Sigmoid colon (tissue), 7 donors: ENCODE data around the gene IAH1. TPM values are rescaled to one million over a fixed set of nuclear protein-coding genes. Genes with fewer than 3 reads are reported as not detected.

Source experiments
- DNase-seq: peaks from one replicate; pipeline ENCODE4 v3.0.0-alpha.2; 2019
- H3K27ac ChIP-seq, 4 donors: fragments of 200-600 bp; sonication (generic); one replicate each; pipeline ENCODE4 v1.5.1; 2016 to 2019; ENCODE audit warnings: mild to moderate bottlenecking in 1 of 4
- H3K27me3 ChIP-seq, 3 donors: fragments of 200-600 bp; sonication (generic); one replicate each; pipeline ENCODE4 v1.5.1; 2019; ENCODE audit warnings: mild to moderate bottlenecking in 1 of 3
- H3K36me3 ChIP-seq, 4 donors: fragments of 200-600 bp; sonication (generic); one replicate each; pipeline ENCODE4 v1.5.1; 2016 to 2019
- H3K4me1 ChIP-seq, 4 donors: fragments of 200-600 bp; sonication (generic); one replicate each; pipeline ENCODE4 v1.5.1; 2017 to 2019
- H3K4me3 ChIP-seq, 4 donors: fragments of 200-600 bp; sonication (generic); one replicate each; pipeline ENCODE4 v1.5.1; 2017 to 2019; ENCODE audit warnings: mild to moderate bottlenecking in 2 of 4, moderate library complexity in 1 of 4
- H3K9me3 ChIP-seq, 4 donors: fragments of 200-600 bp in 3 of 4; sonication (generic) in 3 of 4; one replicate each; pipeline versions ENCODE4 v1.5.1 to v1.6.1; 2013 to 2019
- CTCF ChIP-seq, 4 experiments: fragments of 450-650 bp in 3 of 4; fragments of 200-600 bp in 1 of 4; IDR thresholded peaks; one replicate each; pipeline ENCODE4 v1.5.1; 2016 to 2019; ENCODE audit warnings: antibody characterized with exemption in 4 of 4, mild to moderate bottlenecking in 3 of 4, moderate library complexity in 2 of 4
- EP300 ChIP-seq, 4 donors: sonication (generic); formaldehyde crosslinking; IDR thresholded peaks; one replicate each; pipeline ENCODE4 v1.6.1; 2017; ENCODE audit warnings: antibody characterized with exemption in 4 of 4
- POLR2A ChIP-seq, 2 donors: fragments of 450-650 bp; IDR thresholded peaks; one replicate each; pipeline ENCODE4 v1.6.1; 2016; ENCODE audit warnings: antibody characterized with exemption in 2 of 2, mild to moderate bottlenecking in 2 of 2, moderate library complexity in 2 of 2
- POLR2AphosphoS5 ChIP-seq, 4 donors: sonication (generic); formaldehyde crosslinking; IDR thresholded peaks; one replicate each; pipeline ENCODE4 v1.6.1; 2017; ENCODE audit warnings: antibody characterized with exemption in 4 of 4
- WGBS, 2 donors: extraction: QIAGEN DNeasy Blood & Tissue Kit; methylation state at CpG; one replicate each; pipeline ENCODE4 v1.1.7; 2013; 5-methylcytosine and 5-hydroxymethylcytosine counted together
- intact Hi-C: fragments of 100-400 bp; cut with DNase I; formaldehyde crosslinking; loops from one replicate; pipeline ENCODE4 v1.15.1; 2023
- polyA plus RNA-seq, 3 donors: library from polyadenylated mRNA; stranded (reverse); fragments of 200-250 nt; gene quantifications; one replicate each; pipeline ENCODE4 v1.2.3, GENCODE V29; 2013
- total RNA-seq, 4 donors: library from RNA; depleted of rRNA; stranded (reverse); fragments of >200 nt; gene quantifications; one replicate each; pipeline ENCODE4 v1.1.0, GENCODE V29; 2016
- donor health status: healthy with polysubstance abuse.
- donor health status: Bipolar disorder and iron deficiency.
- donor health status: healthy.

The IAH1 gene
- total and polyA plus RNA-seq, 7 donors = 46.3 to 94.9 (median 73.8) TPM

DNA sequence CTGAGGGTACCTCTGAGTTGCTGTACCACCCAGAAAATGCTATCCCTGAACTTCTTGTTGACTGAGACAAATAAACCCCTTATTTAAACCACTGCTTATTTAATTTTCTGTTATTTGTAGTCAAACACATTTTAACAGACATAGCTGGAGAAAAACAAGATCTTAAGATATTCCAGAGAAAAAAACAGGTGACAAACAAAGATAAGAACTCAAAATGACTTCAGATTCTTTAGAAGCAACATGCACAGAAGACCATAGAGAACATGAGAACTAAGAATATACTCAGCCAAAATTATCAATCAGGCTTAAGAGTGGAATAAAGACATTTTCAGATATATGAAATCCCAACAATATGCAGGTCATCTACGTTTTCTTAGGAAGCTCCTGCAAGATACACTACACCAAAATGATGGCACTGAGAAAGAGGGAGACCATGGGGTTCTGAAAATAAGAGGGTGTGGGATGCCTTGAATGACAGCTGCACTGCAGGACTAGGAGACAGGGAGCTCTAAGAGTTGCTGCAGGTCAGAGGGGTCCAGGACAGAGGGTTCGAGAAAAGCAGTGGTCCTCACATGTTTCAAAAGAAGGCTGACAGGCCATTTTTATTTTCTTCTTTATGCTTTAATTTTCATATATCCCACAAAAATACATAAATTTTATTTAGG lies 42.9 kb downstream of the IAH1 start:
- intact Hi-C loops = no loop called here
- no peaks in the 10 kb centered on the region for H3K4me1 ChIP-seq
- TF ChIP-seq CTCF (IDR thresholded peaks at IDR 0.05) (no peak), EP300 (IDR thresholded peaks at IDR 0.05) (no peak), POLR2AphosphoS5 (IDR thresholded peaks at IDR 0.05) (no peak), POLR2A (IDR thresholded peaks at IDR 0.05) (no peak)
- H3K9me3 ChIP-seq = no peaks in the 10 kb centered on the region
- H3K27ac ChIP-seq = no peak overlapping the region
- no peak overlapping the region for H3K4me3 ChIP-seq
- DNase-seq = no peak
- no peaks in the 10 kb centered on the region for H3K27me3 ChIP-seq
- WGBS, 2 donors = 66 to 97% methylated on average over 2 of the region's 2 CpGs
- H3K36me3 ChIP-seq = peaks cover 0 to 84% (median 4%) of the 10 kb centered on the region in 4 donors

GRCh38 chr2:9518163-9518562 lies 43.8 kb downstream of the IAH1 start:
- no peak for DNase-seq
- no peak overlapping the region for H3K4me3 ChIP-seq
- no peak overlapping the region for H3K27ac ChIP-seq
- H3K9me3 ChIP-seq = no peaks in the 10 kb centered on the region
- peaks cover 0 to 81% (median 4%) of the 10 kb centered on the region in 4 donors for H3K36me3 ChIP-seq
- no peaks in the 10 kb centered on the region for H3K27me3 ChIP-seq
- 90 to 91% methylated on average over 3 of the region's 3 CpGs for WGBS, 2 donors
- no peaks in the 10 kb centered on the region for H3K4me1 ChIP-seq
- intact Hi-C loops = no loop called here
- TF ChIP-seq CTCF (IDR thresholded peaks at IDR 0.05) (no peak), EP300 (IDR thresholded peaks at IDR 0.05) (no peak)

- Histone ChIP-seq H3K27ac (no peak overlapping the region), H3K4me3 (no peak overlapping the region), H3K36me3 (peaks cover under 1 to 81% (median 4%) of the 10 kb centered on the region in 4 donors), H3K4me1 (no peaks in the 10 kb centered on the region), H3K27me3 (no peaks in the 10 kb centered on the region), H3K9me3 (no peaks in the 10 kb centered on the region)
- no peak for TF ChIP-seq CTCF (IDR thresholded peaks at IDR 0.05)
- TF ChIP-seq POLR2AphosphoS5 (IDR thresholded peaks at IDR 0.05) = no peak
- no peak for TF ChIP-seq POLR2A (IDR thresholded peaks at IDR 0.05)
- TF ChIP-seq EP300 (IDR thresholded peaks at IDR 0.05) = no peak
- WGBS, 2 donors = 95 to 97% methylated on average over 7 of the region's 7 CpGs
- no peak for DNase-seq
- intact Hi-C loops = no loop called here
Observed at GRCh38 chr2:9518780-9519179, 44.4 kb downstream of the IAH1 start.

- no peak overlapping the region for H3K4me3 ChIP-seq
- TF ChIP-seq POLR2A (IDR thresholded peaks at IDR 0.05) (no peak), CTCF (IDR thresholded peaks at IDR 0.05) (no peak)
- no peaks in the 10 kb centered on the region for H3K9me3 ChIP-seq
- no peak overlapping the region for H3K27ac ChIP-seq
- intact Hi-C loops = no loop called here
- peaks cover 4 to 86% (median 4%) of the 10 kb centered on the region in 4 donors for H3K36me3 ChIP-seq
- no peaks in the 10 kb centered on the region for H3K27me3 ChIP-seq
- H3K4me1 ChIP-seq = no peaks in the 10 kb centered on the region
- DNase-seq = no peak
- WGBS, 2 donors = 96 to 97% methylated on average over 2 of the region's 2 CpGs
Observed at GRCh38 chr2:9519250-9519649, 44.9 kb downstream of the IAH1 start.

DNA sequence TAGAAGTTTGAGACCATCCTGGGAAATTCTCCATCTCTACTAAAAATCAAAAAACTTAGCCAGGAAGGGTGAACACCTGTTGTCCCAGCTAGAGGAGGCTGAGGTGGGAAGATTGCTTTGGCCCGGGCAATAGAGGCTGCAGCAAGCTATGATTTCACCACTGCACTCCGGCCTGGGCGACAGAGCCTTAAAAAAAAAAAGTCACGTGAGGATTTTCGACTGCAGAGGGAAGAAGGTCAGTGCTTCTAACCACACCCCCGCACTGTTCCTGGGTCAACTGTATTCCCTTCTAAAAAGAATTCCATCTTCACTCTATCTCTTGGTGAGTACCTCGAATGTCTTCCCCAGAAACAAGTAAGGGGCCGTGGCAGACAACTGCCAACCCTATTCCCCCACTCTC lies 49.9 kb downstream of the IAH1 start:
- Histone ChIP-seq H3K4me3 (no peak overlapping the region), H3K36me3 (peaks cover 4 to 68% (median 6%) of the 10 kb centered on the region in 4 donors), H3K9me3 (no peaks in the 10 kb centered on the region), H3K4me1 (no peaks in the 10 kb centered on the region), H3K27me3 (no peaks in the 10 kb centered on the region), H3K27ac (no peak overlapping the region)
- intact Hi-C loops = no loop called here
- TF ChIP-seq EP300 (IDR thresholded peaks at IDR 0.05) = no peak
- no peak for TF ChIP-seq POLR2AphosphoS5 (IDR thresholded peaks at IDR 0.05)
- no peak for TF ChIP-seq CTCF (IDR thresholded peaks at IDR 0.05)
- no peak for TF ChIP-seq POLR2A (IDR thresholded peaks at IDR 0.05)
- WGBS, 2 donors = 96% methylated on average over 8 of the region's 8 CpGs
- no peak for DNase-seq
